A673 (cell line): Measurements from ENCODE around the gene TLR1.

Source experiments
- EZH2 ChIP-seq: fragments of 200-600 bp; sonication (generic); IDR thresholded peaks from 2 replicates; pipeline ENCODE4 v1.6.1; 2017; ENCODE audit warnings: borderline replicate concordance, low read depth, mild to moderate bottlenecking, mixed read lengths, antibody characterized with exemption, low read length; ENCODE audit not compliant: poor library complexity, severe bottlenecking
- TF ChIP-seq, protein P1 (sequence below): fragments of 300-800, 200-600 bp; sonication (generic); conservative IDR thresholded peaks from 2 replicates; pipeline ENCODE4 v1.5.1; 2017; ENCODE audit warnings: low read depth, mild to moderate bottlenecking, antibody characterized with exemption, low read length, moderate library complexity, mixed read lengths

DNA sequence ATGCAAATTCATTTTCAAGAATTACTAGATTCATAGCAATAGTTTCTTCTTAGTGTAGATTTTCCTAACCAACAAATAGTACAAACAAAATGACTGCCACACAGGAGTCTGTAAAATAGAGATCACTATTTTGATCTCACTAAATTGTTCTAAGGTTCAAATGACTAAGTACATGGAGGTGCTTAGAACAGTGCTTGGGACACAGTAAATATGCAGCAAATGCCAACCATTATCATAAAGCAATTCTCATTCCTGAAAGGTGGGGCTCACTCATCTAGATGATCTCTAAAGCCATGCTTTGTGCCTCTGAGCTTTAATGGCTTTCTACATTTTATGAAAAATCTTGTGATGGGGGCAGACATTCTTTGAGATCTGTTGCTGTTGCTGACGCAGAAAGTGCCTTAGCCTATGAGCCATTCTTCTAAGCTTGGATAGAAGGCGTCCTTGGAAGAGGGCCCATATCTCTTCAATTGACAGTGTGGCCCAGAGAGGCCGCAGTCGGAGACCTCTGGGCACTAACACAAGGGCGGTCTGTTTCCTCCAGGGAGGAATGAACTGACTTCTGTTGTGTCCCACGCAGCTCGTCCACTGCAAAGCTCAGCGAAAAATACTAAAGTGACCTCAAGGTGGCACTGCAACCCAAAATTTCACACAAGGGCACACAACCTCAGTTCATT, 45.3 kb downstream of the TLR1 start:
- TF ChIP-seq, protein P1, sequence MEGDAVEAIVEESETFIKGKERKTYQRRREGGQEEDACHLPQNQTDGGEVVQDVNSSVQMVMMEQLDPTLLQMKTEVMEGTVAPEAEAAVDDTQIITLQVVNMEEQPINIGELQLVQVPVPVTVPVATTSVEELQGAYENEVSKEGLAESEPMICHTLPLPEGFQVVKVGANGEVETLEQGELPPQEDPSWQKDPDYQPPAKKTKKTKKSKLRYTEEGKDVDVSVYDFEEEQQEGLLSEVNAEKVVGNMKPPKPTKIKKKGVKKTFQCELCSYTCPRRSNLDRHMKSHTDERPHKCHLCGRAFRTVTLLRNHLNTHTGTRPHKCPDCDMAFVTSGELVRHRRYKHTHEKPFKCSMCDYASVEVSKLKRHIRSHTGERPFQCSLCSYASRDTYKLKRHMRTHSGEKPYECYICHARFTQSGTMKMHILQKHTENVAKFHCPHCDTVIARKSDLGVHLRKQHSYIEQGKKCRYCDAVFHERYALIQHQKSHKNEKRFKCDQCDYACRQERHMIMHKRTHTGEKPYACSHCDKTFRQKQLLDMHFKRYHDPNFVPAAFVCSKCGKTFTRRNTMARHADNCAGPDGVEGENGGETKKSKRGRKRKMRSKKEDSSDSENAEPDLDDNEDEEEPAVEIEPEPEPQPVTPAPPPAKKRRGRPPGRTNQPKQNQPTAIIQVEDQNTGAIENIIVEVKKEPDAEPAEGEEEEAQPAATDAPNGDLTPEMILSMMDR = peak; percentile 80
- no peak for TF ChIP-seq EZH2
